GM12878 (cell line): Measurements from ENCODE around the gene ANKRD11. TPM values are rescaled to one million over a fixed set of nuclear protein-coding genes. Genes with fewer than 3 reads are reported as not detected.

Source experiments
- ATAC-seq: fragments of 200-7000 bp; cut with Tn5 transposase; 3 replicates; pipeline ENCODE4 v1.9.1; 2020; ENCODE audit warnings: mild to moderate bottlenecking, moderate library complexity
- BruUV-seq: library from RNA; stranded (reverse); fragments of 400-500 nt; replicated peaks from 2 replicates; lab custom pipeline; 2021; lab: Mats Ljungman, UMichigan
- CTCF ChIA-PET: fragments of 300-600 bp; sonication (Branson Sonifier 250); formaldehyde crosslinking; extraction: SDS; loops from one replicate; lab custom pipeline; 2021; ENCODE audit warnings: inconsistent platforms; lab: Yijun Ruan, JAX
- POLR2A ChIA-PET: fragments of 350-600 bp; formaldehyde crosslinking; extraction: SDS; loops from one replicate; lab custom pipeline; 2021; ENCODE audit warnings: inconsistent platforms; lab: Charles Lee
- RAD21 ChIA-PET: fragments of 300-600 bp; sonication (Branson Sonifier 250); formaldehyde crosslinking; loops from one replicate; lab custom pipeline; 2023; ENCODE audit warnings: antibody characterized with exemption; ENCODE audit not compliant: unreplicated experiment; lab: Charles Lee
- SMC1A ChIA-PET: fragments of 300-600 bp; sonication (Branson Sonifier 250); formaldehyde crosslinking; loops from one replicate; lab custom pipeline; 2023; ENCODE audit not compliant: unreplicated experiment, uncharacterized antibody; lab: Charles Lee
- DNase-seq: peaks from one replicate; pipeline ENCODE4 v3.0.0-alpha.2; 2011; ENCODE audit warnings: low read depth, low spot score
- FAIRE-seq: peaks from 3 replicates; lab custom pipeline; 2011; peaks lifted over from hg19 to GRCh38; lab: Jason Lieb, UNC
- H2AFZ ChIP-seq: 2 replicates; pipeline ENCODE4 v1.6.0; 2011; ENCODE audit warnings: low read depth, low read length, control low read depth; ENCODE audit not compliant: control insufficient read depth
- H3K27ac ChIP-seq: 2 replicates; pipeline ENCODE4 v1.5.1; 2011; ENCODE audit warnings: control low read depth; ENCODE audit not compliant: control insufficient read depth, insufficient read depth
- H3K27me3 ChIP-seq, 2 experiments: replicated peaks in 1 of 2; 2 replicates each; pipeline versions ENCODE4 v1.6.0 to v1.6.1; 2011; ENCODE audit warnings: low read length in 1 of 2; ENCODE audit not compliant: control insufficient read depth in 2 of 2, insufficient read depth in 2 of 2
- H3K36me3 ChIP-seq, 2 experiments: 2 replicates each; pipeline ENCODE4 v1.5.1; 2011; ENCODE audit warnings: low read length in 1 of 2; ENCODE audit not compliant: control insufficient read depth in 2 of 2, insufficient read depth in 2 of 2
- H3K4me1 ChIP-seq: 2 replicates; pipeline ENCODE4 v1.6.1; 2011; ENCODE audit warnings: mild to moderate bottlenecking, low read length, moderate library complexity, mixed read lengths; ENCODE audit not compliant: control insufficient read depth, insufficient read depth
- H3K4me2 ChIP-seq: 2 replicates; pipeline ENCODE4 v1.6.0; 2011; ENCODE audit warnings: control low read depth; ENCODE audit not compliant: control insufficient read depth, insufficient read depth
- H3K4me3 ChIP-seq: fragments of 200-600 bp; sonication (generic); 2 replicates; pipeline ENCODE4 v1.5.1; 2016
- H3K79me2 ChIP-seq: 2 replicates; pipeline ENCODE4 v1.6.0; 2011; ENCODE audit warnings: low read length; ENCODE audit not compliant: control insufficient read depth, insufficient read depth
- H3K9ac ChIP-seq: 2 replicates; pipeline ENCODE4 v1.8.0; 2011; ENCODE audit warnings: low read length, control low read depth, mixed read lengths; ENCODE audit not compliant: control insufficient read depth, insufficient read depth
- H3K9me3 ChIP-seq: replicated peaks from 3 replicates; pipeline ENCODE4 v1.5.1; 2011; ENCODE audit warnings: mild to moderate bottlenecking, low read length; ENCODE audit not compliant: control insufficient read depth, insufficient read depth
- H4K20me1 ChIP-seq: 2 replicates; pipeline ENCODE4 v1.6.0; 2011; ENCODE audit not compliant: control insufficient read depth, insufficient read depth
- CBFB ChIP-seq: IDR thresholded peaks from 2 replicates; pipeline ENCODE4 v1.6.1; 2016; ENCODE audit warnings: antibody characterized with exemption, low read depth
- CUX1 ChIP-seq: IDR thresholded peaks from 2 replicates; pipeline ENCODE4 v1.6.1; 2012; ENCODE audit warnings: improper control_type of control experiment, low read depth, low read length; ENCODE audit not compliant: insufficient replicate concordance
- MTA3 ChIP-seq: IDR thresholded peaks from 2 replicates; pipeline ENCODE4 v1.6.1; 2012; ENCODE audit warnings: low read length, inconsistent platforms, borderline replicate concordance
- WGBS: methylation state at CpG from one replicate; pipeline ENCODE4 v1.1.6; 2016; ENCODE audit warnings: low lambda C conversion rate; ENCODE audit not compliant: insufficient replicate concordance, insufficient coverage; ENCODE audit errors: missing lambda C conversion rate; 5-methylcytosine and 5-hydroxymethylcytosine counted together
- in situ Hi-C: fragments of 300-500 bp; cut with MboI; formaldehyde crosslinking; loops from 9 replicates; pipeline ENCODE4 v1.14.3; 2018; ENCODE audit warnings: mixed read lengths
- intact Hi-C: fragments of 100-400 bp; cut with micrococcal nuclease; formaldehyde crosslinking; loops from one replicate; pipeline ENCODE4 v1.14.2; 2022; ENCODE audit not compliant: unreplicated experiment
- polyA plus RNA-seq, 11 experiments: library from polyadenylated mRNA; depleted of rRNA in 4 of 11; unstranded in 6 of 11; stranded (reverse) in 5 of 11; fragments of >200 nt; fragmentation: Nextera tagmentation in 4 of 11; fragmentation: Illumina TruSeq in 1 of 11; extraction: Ambion mirVana in 4 of 11; extraction: Trizol in 1 of 11; gene quantifications; 1 replicate in 1 of 11; 2 replicates in 10 of 11; pipeline versions ENCODE4 v1.2.1 to v1.2.3, GENCODE V29; 2011 to 2016; ENCODE audit warnings: inconsistent platforms in 2 of 11, missing spikeins in 2 of 11, low read depth in 1 of 11
- total RNA-seq, 4 experiments: library from RNA; depleted of rRNA in 3 of 4; stranded (reverse); fragments of >200 nt in 3 of 4; fragmentation: Illumina TruSeq in 1 of 4; extraction: Trizol in 1 of 4; gene quantifications; 2 replicates each; pipeline versions ENCODE4 v1.2.1 to v1.2.3, GENCODE V29; 2013 to 2021
- TF ChIP-seq, protein P1 (sequence below): fragments of 450-650 bp; IDR thresholded peaks from 2 replicates; pipeline ENCODE4 v1.6.1; 2014; ENCODE audit warnings: mild to moderate bottlenecking

ANKRD11 gene
- total and polyA plus RNA-seq, 10 of the 15 experiments (the other 5 are each of a cell fraction or from before 2014, with no cell fraction given): 5.1 to 103 (median 27.4) TPM

- H3K36me3 ChIP-seq: no peaks in the 10 kb centered on the region; a peak in 2 of 4 replicates
- ATAC-seq (no peak), DNase-seq (no peak), FAIRE-seq (no peak)
- in situ Hi-C loops: no loop called here
- H3K9ac ChIP-seq: no peak overlapping the region
- H3K27ac ChIP-seq: no peak overlapping the region
- POLR2A ChIA-PET: no interaction called here
- CTCF ChIA-PET: interaction anchor here (1.5 kb wide), 1 partner anchor 17 kb away, joined by 3 read pairs; no protein-coding TSS in a partner anchor
- no TSS peak for BruUV-seq
- no peaks in the 10 kb centered on the region for H3K9me3 ChIP-seq
- H3K27me3 ChIP-seq: no peaks in the 10 kb centered on the region
- H4K20me1 ChIP-seq: peaks cover 34% of the 10 kb centered on the region
- H3K4me3 ChIP-seq: no peak overlapping the region
- H3K4me2 ChIP-seq: no peak overlapping the region
- SMC1A ChIA-PET: no interaction called here
- intact Hi-C loops: no loop called here
- TF ChIP-seq, protein P1, sequence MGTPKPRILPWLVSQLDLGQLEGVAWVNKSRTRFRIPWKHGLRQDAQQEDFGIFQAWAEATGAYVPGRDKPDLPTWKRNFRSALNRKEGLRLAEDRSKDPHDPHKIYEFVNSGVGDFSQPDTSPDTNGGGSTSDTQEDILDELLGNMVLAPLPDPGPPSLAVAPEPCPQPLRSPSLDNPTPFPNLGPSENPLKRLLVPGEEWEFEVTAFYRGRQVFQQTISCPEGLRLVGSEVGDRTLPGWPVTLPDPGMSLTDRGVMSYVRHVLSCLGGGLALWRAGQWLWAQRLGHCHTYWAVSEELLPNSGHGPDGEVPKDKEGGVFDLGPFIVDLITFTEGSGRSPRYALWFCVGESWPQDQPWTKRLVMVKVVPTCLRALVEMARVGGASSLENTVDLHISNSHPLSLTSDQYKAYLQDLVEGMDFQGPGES: no peak
- TF ChIP-seq CBFB: no peak
- TF ChIP-seq MTA3: no peak
- TF ChIP-seq CUX1: no peak
- TF ChIP-seq, all 136 proteins: peak for 0
- H3K79me2 ChIP-seq: peaks cover 92% of the 10 kb centered on the region
- 98% methylated on average over 10 of the region's 10 CpGs for WGBS
- peaks cover 46% of the 10 kb centered on the region for H3K4me1 ChIP-seq
- H2AFZ ChIP-seq: no peak overlapping the region
- RAD21 ChIA-PET: no interaction called here
Measured at GRCh38 chr16:89448656-89449055, 41.7 kb downstream of the ANKRD11 start.
